ENCODE measurements around the gene SPATA6.

- TF ChIP-seq CTCF (IDR thresholded peaks at IDR 0.05) (no peak), EZH2 (IDR thresholded peaks at IDR 0.05; ENCODE audit: borderline replicate concordance, insufficient read depth, low read depth, low read length, poor library complexity, severe bottlenecking) (no peak)
Measured at GRCh38 chr1:48285525-48285924, 186.5 kb downstream of the SPATA6 start.
